ENCODE data around the gene TPT1. TPM values are rescaled to one million over a fixed set of nuclear protein-coding genes. Genes with fewer than 3 reads are reported as not detected.
"Not testable (repeated sequence)": the region's sequence is repeated elsewhere in the genome, so short reads cannot be mapped to it uniquely, and the experiment has no call there.

The TPT1 gene
- total RNA-seq, 4 donors from 2014 or later, result 1,985 to 5,244 (median 2,921) TPM

GRCh38 chr13:45301263-45301662 lies 39.7 kb downstream of the TPT1 start:
- no peaks in the 10 kb centered on the region for H3K4me1 ChIP-seq
- peaks cover 0 to 35% (median 0%) of the 10 kb centered on the region in 4 donors for H3K27me3 ChIP-seq
- intact Hi-C loops (cut with DNase I), result no loop called here
- 80% methylated on average over 11 of the region's 11 CpGs for WGBS
- H3K36me3 ChIP-seq, result no peaks in the 10 kb centered on the region
- no peak for DNase-seq (ENCODE audit: extremely low spot score)
- H3K27ac ChIP-seq (replicated peaks in 1 of 4), result no peak overlapping the region
- no peaks in the 10 kb centered on the region for H3K9me3 ChIP-seq
- no peak overlapping the region for H3K4me3 ChIP-seq
- TF ChIP-seq EP300 (IDR thresholded peaks at IDR 0.05) (no peak), POLR2AphosphoS5 (IDR thresholded peaks at IDR 0.05) (no peak), POLR2A (IDR thresholded peaks at IDR 0.05; ENCODE audit: low read depth) (no peak), CTCF (IDR thresholded peaks at IDR 0.05) (no peak)

GRCh38 chr13:45300190-45300985 lies 40.6 kb downstream of the TPT1 start:
- no peaks in the 10 kb centered on the region for H3K36me3 ChIP-seq
- H3K4me3 ChIP-seq, result no peak overlapping the region
- H3K9me3 ChIP-seq, result no peaks in the 10 kb centered on the region
- no peaks in the 10 kb centered on the region for H3K4me1 ChIP-seq
- no peak for DNase-seq (ENCODE audit: extremely low spot score)
- TF ChIP-seq POLR2A (IDR thresholded peaks at IDR 0.05; ENCODE audit: low read depth), result no peak
- no peak for TF ChIP-seq POLR2AphosphoS5 (IDR thresholded peaks at IDR 0.05)
- no peak for TF ChIP-seq EP300 (IDR thresholded peaks at IDR 0.05)
- TF ChIP-seq CTCF (IDR thresholded peaks at IDR 0.05), result no peak
- H3K27ac ChIP-seq (replicated peaks in 1 of 4), result no peak overlapping the region
- peaks cover 0 to 31% (median 0%) of the 10 kb centered on the region in 4 donors for H3K27me3 ChIP-seq
- 74% methylated on average over 9 of the region's 9 CpGs for WGBS
- intact Hi-C loops (cut with DNase I), result no loop called here

GRCh38 chr13:45299194-45299593 lies 41.8 kb downstream of the TPT1 start:
- 78% methylated on average over 3 of the region's 3 CpGs for WGBS
- DNase-seq (ENCODE audit: extremely low spot score), result no peak
- Histone ChIP-seq H3K27ac (replicated peaks in 1 of 4) (no peak overlapping the region), H3K36me3 (no peaks in the 10 kb centered on the region), H3K4me1 (no peaks in the 10 kb centered on the region), H3K9me3 (no peaks in the 10 kb centered on the region), H3K27me3 (peaks cover 0 to 23% (median 0%) of the 10 kb centered on the region in 4 donors), H3K4me3 (no peak overlapping the region)
- no peak for TF ChIP-seq EP300 (IDR thresholded peaks at IDR 0.05)
- no peak for TF ChIP-seq POLR2A (IDR thresholded peaks at IDR 0.05; ENCODE audit: low read depth)
- TF ChIP-seq POLR2AphosphoS5 (IDR thresholded peaks at IDR 0.05), result no peak
- TF ChIP-seq CTCF (IDR thresholded peaks at IDR 0.05), result no peak
- intact Hi-C loops (cut with DNase I), result no loop called here

- WGBS, result 96% methylated on average over 3 of the region's 3 CpGs
- not testable (repeated sequence) for H3K36me3 ChIP-seq
Measured at GRCh38 chr13:45298550-45298949, 42.4 kb downstream of the TPT1 start.

GRCh38 chr13:45298206-45298505 lies 42.8 kb downstream of the TPT1 start:
- Histone ChIP-seq H3K27me3 (peaks cover 0 to 13% (median 0%) of the 10 kb centered on the region in 4 donors), H3K36me3 (no peaks in the 10 kb centered on the region), H3K4me3 (no peak overlapping the region), H3K27ac (replicated peaks in 1 of 4) (no peak overlapping the region), H3K9me3 (no peaks in the 10 kb centered on the region), H3K4me1 (no peaks in the 10 kb centered on the region)
- WGBS, result 88% methylated on average over 2 of the region's 2 CpGs
- DNase-seq (ENCODE audit: extremely low spot score), result no peak
- TF ChIP-seq POLR2AphosphoS5 (IDR thresholded peaks at IDR 0.05) (no peak), CTCF (IDR thresholded peaks at IDR 0.05) (no peak), POLR2A (IDR thresholded peaks at IDR 0.05; ENCODE audit: low read depth) (no peak), EP300 (IDR thresholded peaks at IDR 0.05) (no peak)
- intact Hi-C loops (cut with DNase I), result no loop called here

More at GRCh38 chr13:45298550-45298949, 42.4 kb downstream of the TPT1 start:
- H3K27ac ChIP-seq (replicated peaks in 1 of 4); H3K9me3 ChIP-seq; H3K4me3 ChIP-seq; DNase-seq (ENCODE audit: extremely low spot score); H3K4me1 ChIP-seq; intact Hi-C loops (cut with DNase I): not testable (repeated sequence)
- peaks cover 0 to 17% (median 0%) of the 10 kb centered on the region in 4 donors for H3K27me3 ChIP-seq

Measured in esophagus muscularis mucosa (tissue), 4 donors.